DND-41 (cell line): Measurements from ENCODE around the gene VRTN.

ENCODE experiments used
- ATAC-seq: fragments of 200-7000 bp; cut with Tn5 transposase; 3 replicates; pipeline ENCODE4 v1.9.1; 2021; ENCODE audit warnings: low read depth; ENCODE audit not compliant: insufficient read depth
- DNase-seq: peaks from one replicate; pipeline ENCODE4 v3.0.0-alpha.2; 2020
- H2AFZ ChIP-seq: 2 replicates; pipeline ENCODE4 v1.6.0; 2012; ENCODE audit warnings: low read depth, low read length
- H3K27ac ChIP-seq: 2 replicates; pipeline ENCODE4 v1.5.1; 2012; ENCODE audit warnings: low read length, inconsistent platforms
- H3K27me3 ChIP-seq: fragments of 200-600 bp; sonication (generic); 2 replicates; pipeline ENCODE4 v1.6.0; 2012; ENCODE audit warnings: low read length, mild to moderate bottlenecking, inconsistent platforms; ENCODE audit not compliant: insufficient read depth, poor library complexity
- H3K36me3 ChIP-seq: 2 replicates; pipeline ENCODE4 v1.5.1; 2012; ENCODE audit warnings: low read length, inconsistent platforms; ENCODE audit not compliant: insufficient read depth
- H3K4me1 ChIP-seq: 2 replicates; pipeline ENCODE4 v1.5.1; 2012; ENCODE audit warnings: mild to moderate bottlenecking, low read length; ENCODE audit not compliant: insufficient read depth
- H3K4me2 ChIP-seq: 2 replicates; pipeline ENCODE4 v1.6.0; 2012; ENCODE audit warnings: mild to moderate bottlenecking, moderate library complexity, low read length, inconsistent platforms; ENCODE audit not compliant: insufficient read depth
- H3K4me3 ChIP-seq, 2 experiments: fragments of 200-600 bp in 1 of 2; shearing (Covaris generic) in 1 of 2; 2 replicates each; pipeline ENCODE4 v1.5.1; 2012 to 2016; ENCODE audit warnings: inconsistent platforms in 2 of 2, low read length in 2 of 2, mild to moderate bottlenecking in 2 of 2, low read depth in 1 of 2, moderate library complexity in 1 of 2
- H3K79me2 ChIP-seq: 2 replicates; pipeline ENCODE4 v1.6.0; 2012; ENCODE audit warnings: low read length, inconsistent platforms; ENCODE audit not compliant: insufficient read depth
- H3K9ac ChIP-seq: 2 replicates; pipeline ENCODE4 v1.6.0; 2012; ENCODE audit warnings: low read depth, mild to moderate bottlenecking, inconsistent platforms, low read length, moderate library complexity
- H3K9me3 ChIP-seq: 2 replicates; pipeline ENCODE4 v1.5.1; 2012; ENCODE audit warnings: low read length, moderate library complexity, mild to moderate bottlenecking, inconsistent platforms; ENCODE audit not compliant: insufficient read depth, severe bottlenecking
- H4K20me1 ChIP-seq: 2 replicates; pipeline ENCODE4 v1.6.0; 2012; ENCODE audit warnings: low read length; ENCODE audit not compliant: insufficient read depth
- CTCF ChIP-seq: IDR thresholded peaks from 2 replicates; pipeline ENCODE4 v1.5.1; 2012; ENCODE audit warnings: borderline replicate concordance, low read length, moderate library complexity, mild to moderate bottlenecking; ENCODE audit not compliant: poor library complexity, severe bottlenecking; ENCODE audit errors: extremely low read depth
- EZH2 ChIP-seq: IDR thresholded peaks from 3 replicates; pipeline ENCODE4 v1.6.1; 2012; ENCODE audit warnings: borderline replicate concordance, low read depth, mild to moderate bottlenecking, moderate library complexity, low read length, inconsistent platforms; ENCODE audit not compliant: severe bottlenecking

VRTN gene

DNA sequence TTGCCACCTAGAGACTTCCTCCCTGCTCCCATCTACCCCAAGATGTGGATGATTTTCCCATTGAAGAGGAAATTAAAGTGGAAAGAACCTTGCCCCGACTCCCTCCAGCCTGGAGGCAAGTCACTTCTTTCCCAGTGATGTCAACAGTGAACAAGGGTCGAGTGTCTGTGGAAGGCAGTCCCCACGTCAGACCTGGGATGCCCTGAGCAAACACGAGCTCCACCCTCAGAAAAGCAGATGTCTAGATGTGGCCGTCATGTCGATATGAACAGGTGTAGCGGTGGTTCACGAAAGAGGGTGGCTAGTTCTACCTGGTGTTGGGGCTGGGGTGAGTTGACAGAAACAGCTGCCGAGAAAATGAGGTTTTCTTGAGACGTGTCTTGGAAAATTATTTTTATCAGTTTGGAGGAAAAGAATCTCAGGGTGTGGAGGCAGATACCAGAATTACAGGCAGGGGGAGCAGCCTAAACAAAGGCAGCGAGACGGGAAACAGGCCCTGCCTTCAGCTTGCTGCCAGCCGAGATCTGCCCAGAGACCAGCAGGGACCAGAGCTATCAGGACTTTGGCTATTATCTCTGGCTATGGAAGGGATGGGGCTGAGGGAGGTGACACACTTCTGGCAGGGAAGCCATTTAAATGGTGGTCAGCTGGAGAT, 51.9 kb downstream of the VRTN start:
- DNase-seq: no peak
- H3K36me3 ChIP-seq: no peaks in the 10 kb centered on the region
- no peak for ATAC-seq
- no peaks in the 10 kb centered on the region for H3K9me3 ChIP-seq
- no peak for TF ChIP-seq EZH2
- TF ChIP-seq CTCF: peak; percentile 20
- no peaks in the 10 kb centered on the region for H4K20me1 ChIP-seq
- H3K4me1 ChIP-seq: peaks cover 11% of the 10 kb centered on the region
- no peak overlapping the region for H3K4me3 ChIP-seq
- no peak overlapping the region for H2AFZ ChIP-seq
- H3K4me2 ChIP-seq: no peak overlapping the region
- H3K79me2 ChIP-seq: no peaks in the 10 kb centered on the region
- H3K9ac ChIP-seq: no peak overlapping the region
- no peak overlapping the region for H3K27ac ChIP-seq
- peaks cover 9% of the 10 kb centered on the region for H3K27me3 ChIP-seq

- ATAC-seq (0 out of 3 replicates have a peak, but pooled peaks have one; percentile 6), DNase-seq (no peak)
- Histone ChIP-seq H2AFZ (peak overlapping the region; percentile 58), H3K79me2 (no peaks in the 10 kb centered on the region), H3K4me3 (no peak overlapping the region), H3K36me3 (no peaks in the 10 kb centered on the region), H3K27ac (no peak overlapping the region), H3K9ac (no peak overlapping the region), H3K9me3 (no peaks in the 10 kb centered on the region), H3K4me1 (peaks cover 11% of the 10 kb centered on the region), H3K27me3 (peaks cover 5% of the 10 kb centered on the region), H3K4me2 (peak overlapping the region; percentile 54; the same call in 1 of the 2 replicates), H4K20me1 (no peaks in the 10 kb centered on the region; the same call in 1 of the 2 replicates)
- TF ChIP-seq CTCF (no peak), EZH2 (no peak)
Measured at GRCh38 chr14:74400919-74401503, 52.7 kb downstream of the VRTN start.

- Histone ChIP-seq H3K4me2 (peak overlapping the region; percentile 54), H3K79me2 (no peaks in the 10 kb centered on the region), H3K9me3 (no peaks in the 10 kb centered on the region), H4K20me1 (no peaks in the 10 kb centered on the region; the same call in 1 of the 2 replicates), H3K36me3 (no peaks in the 10 kb centered on the region), H3K4me1 (peaks cover 11% of the 10 kb centered on the region), H3K4me3 (no peak overlapping the region), H2AFZ (peak overlapping the region; percentile 58), H3K9ac (no peak overlapping the region), H3K27me3 (peaks cover 2% of the 10 kb centered on the region), H3K27ac (no peak overlapping the region)
- DNase-seq (peak; percentile 62), ATAC-seq (peak; percentile 88)
- TF ChIP-seq CTCF (no peak), EZH2 (no peak)
Measured at GRCh38 chr14:74401504-74402241, 53.4 kb downstream of the VRTN start.
